ENCODE results near the gene TIGD6.
A peak's percentile ranks its signal among the peaks of the same experiment; 100 is the strongest.

Gene TIGD6

GRCh38 chr5:149961957-149962409 is 38.5 kb downstream of the TIGD6 start:
- no peak overlapping the region; the same call in 1 of the 2 replicates for H3K9ac ChIP-seq (ENCODE audit: low read length)
- H3K36me3 ChIP-seq (ENCODE audit: insufficient read depth, low read length), result no peaks in the 10 kb centered on the region
- H3F3A ChIP-seq (ENCODE audit: insufficient read depth, low read length), result no peaks in the 10 kb centered on the region
- no peak overlapping the region for H3K4me3 ChIP-seq (ENCODE audit: low read depth, low read length, poor library complexity, severe bottlenecking)
- no peak overlapping the region for H2AFZ ChIP-seq (ENCODE audit: low read length)
- peaks cover 24% of the 10 kb centered on the region for H3K4me1 ChIP-seq (ENCODE audit: insufficient read depth, low read length, severe bottlenecking)
- peak overlapping the region; percentile 29 for H3K27ac ChIP-seq (ENCODE audit: low read depth, low read length, poor library complexity, severe bottlenecking)
- H3K4me2 ChIP-seq (ENCODE audit: low read length), result peak overlapping the region; percentile 74
- no peak for TF ChIP-seq EZH2 (IDR thresholded peaks at IDR 0.05; ENCODE audit: borderline replicate concordance, low read length)
- TF ChIP-seq, protein P1, sequence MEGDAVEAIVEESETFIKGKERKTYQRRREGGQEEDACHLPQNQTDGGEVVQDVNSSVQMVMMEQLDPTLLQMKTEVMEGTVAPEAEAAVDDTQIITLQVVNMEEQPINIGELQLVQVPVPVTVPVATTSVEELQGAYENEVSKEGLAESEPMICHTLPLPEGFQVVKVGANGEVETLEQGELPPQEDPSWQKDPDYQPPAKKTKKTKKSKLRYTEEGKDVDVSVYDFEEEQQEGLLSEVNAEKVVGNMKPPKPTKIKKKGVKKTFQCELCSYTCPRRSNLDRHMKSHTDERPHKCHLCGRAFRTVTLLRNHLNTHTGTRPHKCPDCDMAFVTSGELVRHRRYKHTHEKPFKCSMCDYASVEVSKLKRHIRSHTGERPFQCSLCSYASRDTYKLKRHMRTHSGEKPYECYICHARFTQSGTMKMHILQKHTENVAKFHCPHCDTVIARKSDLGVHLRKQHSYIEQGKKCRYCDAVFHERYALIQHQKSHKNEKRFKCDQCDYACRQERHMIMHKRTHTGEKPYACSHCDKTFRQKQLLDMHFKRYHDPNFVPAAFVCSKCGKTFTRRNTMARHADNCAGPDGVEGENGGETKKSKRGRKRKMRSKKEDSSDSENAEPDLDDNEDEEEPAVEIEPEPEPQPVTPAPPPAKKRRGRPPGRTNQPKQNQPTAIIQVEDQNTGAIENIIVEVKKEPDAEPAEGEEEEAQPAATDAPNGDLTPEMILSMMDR (IDR thresholded peaks at IDR 0.05; ENCODE audit: low read length), result peak; percentile 72
- H3K27me3 ChIP-seq (ENCODE audit: insufficient read depth, low read length), result no peaks in the 10 kb centered on the region
- no peaks in the 10 kb centered on the region for H3K79me2 ChIP-seq (ENCODE audit: insufficient read depth, low read length)
- no peaks in the 10 kb centered on the region for H3K9me3 ChIP-seq (ENCODE audit: low read length)
- no peaks in the 10 kb centered on the region for H4K20me1 ChIP-seq (ENCODE audit: insufficient read depth, low read length)
- no peaks in the 10 kb centered on the region for H3K9me2 ChIP-seq (ENCODE audit: low read depth, low read length)

DNA sequence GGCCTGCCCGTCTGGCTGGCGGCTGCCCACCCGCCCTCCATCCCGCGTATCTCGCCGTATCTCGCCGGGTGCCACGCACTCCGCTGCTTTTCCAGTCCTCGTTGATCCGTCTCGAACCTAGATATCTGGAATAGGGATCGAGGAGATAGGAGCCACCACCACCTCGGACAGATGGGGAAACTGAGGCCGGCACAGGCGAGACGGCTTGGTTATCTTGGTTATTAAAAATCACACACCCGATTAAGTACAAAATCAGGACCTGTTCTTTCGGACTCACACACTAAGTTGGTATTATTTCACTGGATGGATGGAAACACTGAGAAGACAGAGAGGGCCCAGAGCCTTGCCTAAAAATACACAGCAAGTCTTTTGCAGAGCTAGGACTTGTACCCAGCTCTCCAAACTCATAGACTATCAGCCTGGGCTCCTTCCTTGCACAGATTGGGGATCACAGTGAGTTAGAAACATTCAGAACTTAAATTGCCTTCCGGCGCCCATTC is 39.2 kb downstream of the TIGD6 start:
- H3K4me1 ChIP-seq (ENCODE audit: insufficient read depth, low read length, severe bottlenecking), result peaks cover 24% of the 10 kb centered on the region
- H2AFZ ChIP-seq (ENCODE audit: low read length), result no peak overlapping the region
- H3F3A ChIP-seq (ENCODE audit: insufficient read depth, low read length), result no peaks in the 10 kb centered on the region
- H3K79me2 ChIP-seq (ENCODE audit: insufficient read depth, low read length), result no peaks in the 10 kb centered on the region
- no peaks in the 10 kb centered on the region for H3K9me2 ChIP-seq (ENCODE audit: low read depth, low read length)
- H4K20me1 ChIP-seq (ENCODE audit: insufficient read depth, low read length), result no peaks in the 10 kb centered on the region
- H3K36me3 ChIP-seq (ENCODE audit: insufficient read depth, low read length), result no peaks in the 10 kb centered on the region
- peak overlapping the region; percentile 66 for H3K9ac ChIP-seq (ENCODE audit: low read length)
- TF ChIP-seq, protein P1 (IDR thresholded peaks at IDR 0.05; ENCODE audit: low read length), result no peak
- no peak for TF ChIP-seq EZH2 (IDR thresholded peaks at IDR 0.05; ENCODE audit: borderline replicate concordance, low read length)
- H3K27ac ChIP-seq (ENCODE audit: low read depth, low read length, poor library complexity, severe bottlenecking), result no peak overlapping the region
- peak overlapping the region; percentile 74 for H3K4me2 ChIP-seq (ENCODE audit: low read length)
- no peaks in the 10 kb centered on the region for H3K27me3 ChIP-seq (ENCODE audit: insufficient read depth, low read length)
- peak overlapping the region; percentile 74 for H3K4me3 ChIP-seq (ENCODE audit: low read depth, low read length, poor library complexity, severe bottlenecking)
- H3K9me3 ChIP-seq (ENCODE audit: low read length), result no peaks in the 10 kb centered on the region

GRCh38 chr5:149960272-149961185 is 39.9 kb downstream of the TIGD6 start, which contains the start of gene SLC26A2:
TSS of gene SLC26A2 (plus strand) at chr5:149960758. CDS start at chr5:149977653, 16,895 bp downstream.
- H3K27ac ChIP-seq (ENCODE audit: low read depth, low read length, poor library complexity, severe bottlenecking), result no peak within 1 kb of the TSS
- TF ChIP-seq, protein P1 (IDR thresholded peaks at IDR 0.05; ENCODE audit: low read length), result no peak
- TF ChIP-seq EZH2 (IDR thresholded peaks at IDR 0.05; ENCODE audit: borderline replicate concordance, low read length), result no peak
- H3K79me2 ChIP-seq (ENCODE audit: insufficient read depth, low read length), result no peaks in the 10 kb centered on the region

More at GRCh38 chr5:149960272-149961185, 39.9 kb downstream of the TIGD6 start, which contains the start of gene SLC26A2:
- Histone ChIP-seq H4K20me1 (ENCODE audit: insufficient read depth, low read length) (no peaks in the 10 kb centered on the region), H3K27me3 (ENCODE audit: insufficient read depth, low read length) (no peaks in the 10 kb centered on the region), H3K4me2 (ENCODE audit: low read length) (peak within 1 kb of the TSS; percentile 74), H3K36me3 (ENCODE audit: insufficient read depth, low read length) (no peaks in the 10 kb centered on the region), H3K9ac (ENCODE audit: low read length) (peak within 1 kb of the TSS; percentile 66), H3K4me3 (ENCODE audit: low read depth, low read length, poor library complexity, severe bottlenecking) (peak within 1 kb of the TSS; percentile 74), H2AFZ (ENCODE audit: low read length) (peak within 1 kb of the TSS; percentile 71; the same call in 1 of the 2 replicates), H3K9me3 (ENCODE audit: low read length) (no peaks in the 10 kb centered on the region), H3F3A (ENCODE audit: insufficient read depth, low read length) (no peaks in the 10 kb centered on the region), H3K4me1 (ENCODE audit: insufficient read depth, low read length, severe bottlenecking) (peaks cover 24% of the 10 kb centered on the region), H3K9me2 (ENCODE audit: low read depth, low read length) (no peaks in the 10 kb centered on the region)
